ENCODE data around the gene NPIPA2.
"Not testable (repeated sequence)": the region's sequence is repeated elsewhere in the genome, so short reads cannot be mapped to it uniquely, and the experiment has no call there.

Gene NPIPA2

GRCh38 chr16:14742273-14743128 is at the start of gene NPIPA2:
NPIPA2 (plus strand) TSS chr16:14742533; CDS start chr16:14748066, 5,533 bp downstream.
- DNase-seq: not testable (repeated sequence)

- not testable (repeated sequence) for DNase-seq
These were observed 48.2 kb upstream of the NPIPA2 start, which contains the start of gene PLA2G10 for GRCh38 chr16:14694129-14694528. PLA2G10 (minus strand) TSS chr16:14694308; CDS start chr16:14694229, 79 bp downstream.

GRCh38 chr16:14701859-14702258 is 40.5 kb upstream of the NPIPA2 start:
- not testable (repeated sequence) for DNase-seq

GRCh38 chr16:14702672-14703071 is 39.7 kb upstream of the NPIPA2 start:
- DNase-seq: not testable (repeated sequence)

GRCh38 chr16:14703156-14704011 is 38.9 kb upstream of the NPIPA2 start, which contains the start of gene NPIPA3:
NPIPA3 (plus strand) TSS chr16:14703411; CDS start chr16:14708944, 5,533 bp downstream.
- not testable (repeated sequence) for DNase-seq

- not testable (repeated sequence) for DNase-seq
These were observed 9.1 kb upstream of the NPIPA2 start for GRCh38 chr16:14733233-14733632.

- not testable (repeated sequence) for DNase-seq
These were observed 1.4 kb upstream of the NPIPA2 start for GRCh38 chr16:14740832-14741385.

GRCh38 chr16:14741794-14742193 is 539 bp upstream of the NPIPA2 start:
- DNase-seq: not testable (repeated sequence)

- DNase-seq: not testable (repeated sequence)
These were observed 31.3 kb downstream of the NPIPA2 start for GRCh38 chr16:14773654-14774053.

GRCh38 chr16:14775624-14776023 is 33.3 kb downstream of the NPIPA2 start:
- not testable (repeated sequence) for DNase-seq

GRCh38 chr16:14776763-14777162 is 34.4 kb downstream of the NPIPA2 start:
- not testable (repeated sequence) for DNase-seq

- DNase-seq: not testable (repeated sequence)
These were observed 37.1 kb downstream of the NPIPA2 start for GRCh38 chr16:14779368-14779877.

GRCh38 chr16:14786180-14786579 is 43.8 kb downstream of the NPIPA2 start:
- DNase-seq: not testable (repeated sequence)

- not testable (repeated sequence) for DNase-seq
These were observed 47.2 kb downstream of the NPIPA2 start for GRCh38 chr16:14789577-14789976.

GRCh38 chr16:14790320-14790956 is 48.1 kb downstream of the NPIPA2 start:
- not testable (repeated sequence) for DNase-seq

GRCh38 chr16:14792914-14793313 is 50.6 kb downstream of the NPIPA2 start:
- DNase-seq: not testable (repeated sequence)

GRCh38 chr16:14797558-14797957 is 55.2 kb downstream of the NPIPA2 start:
- not testable (repeated sequence) for DNase-seq

- DNase-seq: not testable (repeated sequence)
These were observed 61.2 kb downstream of the NPIPA2 start for GRCh38 chr16:14803577-14803976.

GRCh38 chr16:14807184-14807678 is 64.9 kb downstream of the NPIPA2 start:
- DNase-seq: not testable (repeated sequence)

- not testable (repeated sequence) for DNase-seq
These were observed 71.6 kb downstream of the NPIPA2 start for GRCh38 chr16:14813890-14814289.

Data from NCI-H69 (cell line).